Measurements from ENCODE around the gene ZNF385C.

GRCh38 chr17:42026857-42027589, 71.2 kb downstream of the ZNF385C start:
- TF ChIP-seq YY1 (IDR thresholded peaks at IDR 0.05; ENCODE audit: insufficient read depth, insufficient replicate concordance, low read depth, low read length) (no peak), POLR2A (IDR thresholded peaks at IDR 0.05; ENCODE audit: insufficient read depth in 1 of 2, low read depth in 2 of 2, low read length in 2 of 2) (no peak), EZH2 (conservative IDR thresholded peaks at IDR 0.05; ENCODE audit: low read depth, low read length) (no peak)
